Colonic mucosa (tissue), 4 donors: ENCODE results near the gene GPANK1. TPM values are rescaled to one million over a fixed set of nuclear protein-coding genes. Genes with fewer than 3 reads are reported as not detected.

Source experiments
- DNase-seq: peaks from one replicate; pipeline ENCODE4 v3.0.0-alpha.2; 2020
- H3K27ac ChIP-seq: fragments of 200-600 bp; one replicate; pipeline ENCODE4 v1.8.0; 2021
- H3K27me3 ChIP-seq: fragments of 200-600 bp; one replicate; pipeline ENCODE4 v1.8.0; 2021
- H3K36me3 ChIP-seq: fragments of 200-600 bp; one replicate; pipeline ENCODE4 v1.8.0; 2021
- H3K4me1 ChIP-seq: fragments of 200-600 bp; one replicate; pipeline ENCODE4 v1.8.0; 2021; ENCODE audit warnings: mild to moderate bottlenecking
- H3K4me3 ChIP-seq: fragments of 200-600 bp; one replicate; pipeline ENCODE4 v1.8.0; 2021
- H3K9ac ChIP-seq, 2 donors: one replicate each; pipeline ENCODE4 v1.7.0; 2013; ENCODE audit warnings: control low read depth in 2 of 2, low read depth in 2 of 2, low read length in 2 of 2
- H3K9me3 ChIP-seq: fragments of 200-600 bp; one replicate; pipeline ENCODE4 v1.8.0; 2021
- intact Hi-C: fragments of 100-400 bp; cut with DNase I; formaldehyde crosslinking; loops from one replicate; pipeline ENCODE4 v1.14.1; 2022
- microRNA-seq: library from miRNA; unstranded; fragments of <30 nt; microRNA quantifications from one replicate; pipeline ENCODE4, GENCODE V29; 2019
- total RNA-seq, 2 donors: library from RNA; stranded (reverse); fragmentation: NEBNext Ultra II Directional in 1 of 2; extraction: Animal tissue kit (Norgen Biotek cat#: 25700) in 1 of 2; gene quantifications; one replicate each; pipeline ENCODE4 v1.2.1, GENCODE V29; 2021
- TF ChIP-seq, protein P1 (sequence below): fragments of 200-600 bp; IDR thresholded peaks from one replicate; pipeline ENCODE4 v1.8.0; 2022; ENCODE audit warnings: antibody characterized with exemption, mild to moderate bottlenecking
- donor health status: healthy.
- donor health status: DM: no; HTN: no; CAD: no.
- donor health status: DM: no; HTN: no; CAD: no.

Gene GPANK1
- total RNA-seq, 2 donors from 2014 or later, result 11.0 to 14.9 TPM

DNA sequence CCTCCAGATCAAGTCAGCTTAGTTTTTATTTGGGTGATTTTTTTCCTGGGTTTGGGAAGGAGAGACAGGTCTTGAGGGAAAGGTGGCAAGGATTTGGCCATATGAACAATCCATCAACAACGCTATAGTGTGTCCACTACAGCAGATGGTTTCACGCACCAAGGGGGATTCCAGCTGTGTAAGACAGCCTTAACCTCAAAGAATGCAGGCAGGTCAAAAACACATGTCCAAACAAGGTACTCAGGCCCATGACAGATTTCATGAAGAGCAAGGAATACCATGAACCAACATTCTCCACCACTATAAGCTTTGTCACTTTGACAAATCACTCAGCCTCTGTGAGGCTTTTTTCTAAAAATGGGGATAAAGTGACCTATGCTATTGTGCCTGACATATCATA, 47.8 kb downstream of the GPANK1 start:
- intact Hi-C loops, result no loop called here
- Histone ChIP-seq H3K27ac (no peak overlapping the region), H3K27me3 (no peaks in the 10 kb centered on the region), H3K9me3 (no peaks in the 10 kb centered on the region), H3K36me3 (no peaks in the 10 kb centered on the region), H3K9ac (no peak overlapping the region), H3K4me1 (peaks cover 3% of the 10 kb centered on the region), H3K4me3 (no peak overlapping the region)
- DNase-seq, result no peak
- TF ChIP-seq, protein P1, sequence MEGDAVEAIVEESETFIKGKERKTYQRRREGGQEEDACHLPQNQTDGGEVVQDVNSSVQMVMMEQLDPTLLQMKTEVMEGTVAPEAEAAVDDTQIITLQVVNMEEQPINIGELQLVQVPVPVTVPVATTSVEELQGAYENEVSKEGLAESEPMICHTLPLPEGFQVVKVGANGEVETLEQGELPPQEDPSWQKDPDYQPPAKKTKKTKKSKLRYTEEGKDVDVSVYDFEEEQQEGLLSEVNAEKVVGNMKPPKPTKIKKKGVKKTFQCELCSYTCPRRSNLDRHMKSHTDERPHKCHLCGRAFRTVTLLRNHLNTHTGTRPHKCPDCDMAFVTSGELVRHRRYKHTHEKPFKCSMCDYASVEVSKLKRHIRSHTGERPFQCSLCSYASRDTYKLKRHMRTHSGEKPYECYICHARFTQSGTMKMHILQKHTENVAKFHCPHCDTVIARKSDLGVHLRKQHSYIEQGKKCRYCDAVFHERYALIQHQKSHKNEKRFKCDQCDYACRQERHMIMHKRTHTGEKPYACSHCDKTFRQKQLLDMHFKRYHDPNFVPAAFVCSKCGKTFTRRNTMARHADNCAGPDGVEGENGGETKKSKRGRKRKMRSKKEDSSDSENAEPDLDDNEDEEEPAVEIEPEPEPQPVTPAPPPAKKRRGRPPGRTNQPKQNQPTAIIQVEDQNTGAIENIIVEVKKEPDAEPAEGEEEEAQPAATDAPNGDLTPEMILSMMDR, result no peak

DNA sequence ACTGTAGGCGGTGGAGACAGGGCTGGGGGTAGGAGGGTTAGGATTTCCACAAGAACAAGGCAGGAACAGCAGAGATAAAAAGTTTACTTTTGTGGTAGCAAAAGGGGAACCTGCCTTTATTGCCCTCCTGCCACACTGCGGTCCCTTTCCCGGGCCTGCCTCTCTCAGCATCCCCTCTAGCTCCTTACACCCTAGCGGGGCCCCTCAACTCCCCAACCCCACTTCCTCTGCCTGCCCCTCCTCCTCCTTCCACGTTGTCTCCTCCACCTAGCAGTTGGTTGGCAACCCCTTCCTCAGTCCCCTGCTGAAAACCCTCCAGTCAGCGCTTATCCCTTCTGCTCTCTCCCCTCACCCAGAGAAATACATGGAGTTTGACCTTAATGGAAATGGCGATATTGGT, 49.0 kb downstream of the GPANK1 start:
- no peaks in the 10 kb centered on the region for H3K27me3 ChIP-seq
- no peak for DNase-seq
- TF ChIP-seq, protein P1, result no peak
- H3K4me1 ChIP-seq, result no peaks in the 10 kb centered on the region
- H3K4me3 ChIP-seq, result no peak overlapping the region
- H3K36me3 ChIP-seq, result no peaks in the 10 kb centered on the region
- intact Hi-C loops, result no loop called here
- peak overlapping the region; percentile 32 for H3K27ac ChIP-seq
- no peak overlapping the region for H3K9ac ChIP-seq
- no peaks in the 10 kb centered on the region for H3K9me3 ChIP-seq

DNA sequence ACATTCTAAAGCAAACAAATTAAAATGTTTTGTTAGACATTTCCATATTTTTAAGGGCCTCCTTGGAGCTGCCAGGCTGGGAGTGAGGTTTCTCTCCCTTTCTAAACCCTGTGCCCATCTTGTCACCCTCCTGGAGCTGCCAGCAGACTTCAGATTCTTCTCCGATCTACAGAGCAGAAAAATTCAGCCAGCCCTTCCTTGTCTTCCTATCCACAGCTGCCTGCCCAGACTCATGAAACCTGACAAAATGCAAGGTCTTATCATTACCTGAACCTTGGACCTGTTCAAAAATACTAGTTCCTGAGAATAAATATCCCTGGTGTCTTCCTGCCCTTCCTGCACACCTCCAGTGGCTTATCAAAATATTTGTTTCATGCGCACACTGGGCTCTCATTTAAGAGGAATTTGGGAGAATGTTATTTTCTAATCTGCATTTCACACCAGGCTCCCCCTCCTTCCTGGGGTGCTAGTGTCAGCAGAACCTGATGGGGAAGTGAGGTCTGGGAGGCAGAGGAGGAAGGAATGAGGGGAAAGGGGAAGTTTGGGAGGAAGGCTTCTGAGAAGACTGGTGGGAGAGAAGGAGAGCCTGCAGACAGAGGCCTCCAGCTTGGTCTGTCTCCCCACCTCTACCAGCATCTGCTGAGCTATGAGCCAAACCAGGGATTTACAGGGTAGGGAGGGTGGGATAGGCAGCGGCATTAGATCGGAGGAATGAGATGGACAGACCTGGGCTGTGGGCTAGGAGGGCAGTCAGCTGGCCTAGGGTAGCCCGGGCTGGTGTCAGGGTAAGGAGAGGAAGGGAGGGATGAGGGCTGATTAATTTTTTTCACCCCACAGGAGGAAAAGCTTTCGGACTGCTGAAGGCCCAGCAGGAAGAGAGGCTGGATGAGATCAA, 49.9 kb downstream of the GPANK1 start, which contains the start of gene AIF1:
Gene AIF1, plus strand, starts transcription at position 551 of the 895 bp plus-strand sequence. Its CDS starts 96 bp downstream, at position 647.
- Histone ChIP-seq H3K4me1 (no peaks in the 10 kb centered on the region), H3K4me3 (no peak within 1 kb of the TSS), H3K9ac (peak within 1 kb of the TSS in 1 of 2 donors; percentile 44), H3K27me3 (no peaks in the 10 kb centered on the region), H3K27ac (peak within 1 kb of the TSS; percentile 32), H3K36me3 (no peaks in the 10 kb centered on the region), H3K9me3 (no peaks in the 10 kb centered on the region)
- DNase-seq, result no peak
- intact Hi-C loops, result no loop called here
- TF ChIP-seq, protein P1, result no peak

DNA sequence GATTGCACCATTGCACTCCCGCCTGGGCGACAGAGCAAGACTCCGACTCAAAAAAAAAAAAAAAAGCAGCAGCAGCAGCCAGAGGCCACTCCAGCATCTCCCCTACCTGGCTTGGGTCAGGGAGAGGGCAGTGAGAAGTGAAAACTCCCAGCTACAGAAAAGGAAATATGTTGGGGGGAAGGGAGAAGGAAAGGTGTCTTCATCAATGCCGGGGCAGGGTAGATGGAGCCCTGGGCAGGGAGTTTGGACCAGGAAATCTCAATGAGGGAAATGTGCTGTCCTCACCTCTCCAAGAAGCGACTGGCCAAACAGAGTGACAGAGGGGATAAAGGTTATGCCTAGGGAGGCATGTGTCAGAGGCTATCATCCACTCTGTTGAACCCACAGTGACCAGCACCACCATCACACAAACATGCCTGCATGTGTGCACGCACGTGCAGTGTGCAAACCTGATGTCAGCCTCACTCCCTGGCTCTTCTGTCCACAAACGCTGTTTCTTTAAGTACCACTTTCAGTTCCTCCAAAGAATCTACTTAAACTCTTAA, 50.6 kb downstream of the GPANK1 start:
- no peak overlapping the region for H3K9ac ChIP-seq
- intact Hi-C loops, result no loop called here

More for the DNA sequence above, 50.6 kb downstream of the GPANK1 start:
- DNase-seq, result no peak
- no peak overlapping the region for H3K4me3 ChIP-seq
- no peaks in the 10 kb centered on the region for H3K27me3 ChIP-seq
- no peaks in the 10 kb centered on the region for H3K4me1 ChIP-seq
- no peaks in the 10 kb centered on the region for H3K36me3 ChIP-seq
- no peak overlapping the region for H3K27ac ChIP-seq
- TF ChIP-seq, protein P1, result no peak
- no peaks in the 10 kb centered on the region for H3K9me3 ChIP-seq

Small RNA genes lying within 50 kb of the gene (microRNA-seq; reads per million reads assigned to microRNA genes)
- gene MIR4646 (not detected), gene MIR6832 (not detected)

Other genes with a start within 250 kb of the GPANK1 start
- 1 to 10 TPM; 5.6 to 6.7 TPM for gene MICB, start 166.9 kb downstream of the GPANK1 start, total RNA-seq
- not detected for gene MCCD1, start 136.0 kb downstream of the GPANK1 start, total RNA-seq
- gene DDX39B, start 123.0 kb downstream of the GPANK1 start, total RNA-seq, result 100 to 1,000 TPM; 213 to 422 TPM
- under 1 TPM; 0.57 to 0.85 TPM for gene ATP6V1G2, start 118.4 kb downstream of the GPANK1 start, total RNA-seq
- 10 to 100 TPM; 16.1 to 18.8 TPM for gene NFKBIL1, start 117.4 kb downstream of the GPANK1 start, total RNA-seq
- 1 to 10 TPM in 1 of 2 donors, under 1 TPM in 1; 0.35 to 2.4 TPM for gene LTA, start 92.7 kb downstream of the GPANK1 start, total RNA-seq
- gene TNF, start 89.4 kb downstream of the GPANK1 start, total RNA-seq, result 1 to 10 TPM in 1 of 2 donors, under 1 TPM in 1; 0.48 to 1.4 TPM
- gene LTB, start 82.6 kb downstream of the GPANK1 start, total RNA-seq, result 1 to 10 TPM; 3.4 to 5.7 TPM
- gene LST1, start 78.7 kb downstream of the GPANK1 start, total RNA-seq, result 1 to 10 TPM; 4.8 to 9.2 TPM
- gene NCR3, start 72.0 kb downstream of the GPANK1 start, total RNA-seq, result under 1 TPM; 0.67 to 0.90 TPM
- gene AIF1, start 49.8 kb downstream of the GPANK1 start, total RNA-seq, result 10 to 100 TPM in 1 of 2 donors, 1 to 10 TPM in 1; 5.0 to 20.7 TPM
- 100 to 1,000 TPM; 107 to 171 TPM for gene PRRC2A, start 44.3 kb downstream of the GPANK1 start, total RNA-seq
- 100 to 1,000 TPM; 266 to 337 TPM for gene BAG6, start 12.3 kb downstream of the GPANK1 start, total RNA-seq
- gene APOM, start 9.1 kb downstream of the GPANK1 start, total RNA-seq, result 1 to 10 TPM; 1.6 to 2.4 TPM
- 10 to 100 TPM; 28.3 to 32.8 TPM for gene C6orf47, start 4.2 kb downstream of the GPANK1 start, total RNA-seq
- 100 to 1,000 TPM; 140 to 152 TPM for gene CSNK2B, start 1.1 kb upstream of the GPANK1 start, total RNA-seq
- gene LY6G5B, start 5.0 kb upstream of the GPANK1 start, total RNA-seq, result 1 to 10 TPM; 4.4 to 9.0 TPM
- 1 to 10 TPM; 1.9 to 2.8 TPM for gene LY6G5C, start 16.1 kb upstream of the GPANK1 start, total RNA-seq
- gene ABHD16A, start 38.3 kb upstream of the GPANK1 start, total RNA-seq, result 10 to 100 TPM; 56.8 to 65.2 TPM
- gene LY6G6F, start 41.9 kb upstream of the GPANK1 start, total RNA-seq, result not detected
- not detected for gene LY6G6D, start 50.4 kb upstream of the GPANK1 start, total RNA-seq
- 1 to 10 TPM in 1 of 2 donors, not detected in 1; 2.3 TPM for gene LY6G6C, start 56.7 kb upstream of the GPANK1 start, total RNA-seq
- gene MPIG6B, start 58.4 kb upstream of the GPANK1 start, total RNA-seq, result under 1 TPM; 0.19 to 0.57 TPM
- gene DDAH2, start 64.3 kb upstream of the GPANK1 start, total RNA-seq, result 10 to 100 TPM; 92.1 to 98.7 TPM
- 100 to 1,000 TPM; 622 to 646 TPM for gene CLIC1, start 71.5 kb upstream of the GPANK1 start, total RNA-seq
- gene MSH5, start 75.0 kb upstream of the GPANK1 start, total RNA-seq, result 10 to 100 TPM; 13.3 to 34.2 TPM
- 1 to 10 TPM; 1.7 to 8.9 TPM for gene SAPCD1, start 97.7 kb upstream of the GPANK1 start, total RNA-seq
- 10 to 100 TPM in 1 of 2 donors, 1 to 10 TPM in 1; 6.1 to 10.1 TPM for gene VWA7, start 112.3 kb upstream of the GPANK1 start, total RNA-seq
- 100 to 1,000 TPM in 1 of 2 donors, 10 to 100 TPM in 1; 40.8 to 136 TPM for gene VARS1, start 130.8 kb upstream of the GPANK1 start, total RNA-seq
- gene LSM2, start 142.0 kb upstream of the GPANK1 start, total RNA-seq, result 10 to 100 TPM; 37.6 to 61.3 TPM
- 1 to 10 TPM in 1 of 2 donors, under 1 TPM in 1; 0.98 to 1.4 TPM for gene HSPA1L, start 150.3 kb upstream of the GPANK1 start, total RNA-seq
- gene HSPA1A, start 150.5 kb upstream of the GPANK1 start, total RNA-seq, result 100 to 1,000 TPM; 248 to 397 TPM
- gene HSPA1B, start 162.7 kb upstream of the GPANK1 start, total RNA-seq, result 100 to 1,000 TPM; 278 to 543 TPM
- 10 to 100 TPM; 33.8 to 47.4 TPM for gene NEU1, start 197.8 kb upstream of the GPANK1 start, total RNA-seq
- 100 to 1,000 TPM; 546 to 779 TPM for gene SLC44A4, start 214.0 kb upstream of the GPANK1 start, total RNA-seq
- gene EHMT2, start 232.7 kb upstream of the GPANK1 start, total RNA-seq, result 10 to 100 TPM; 28.4 to 52.1 TPM
- gene ZBTB12, start 237.1 kb upstream of the GPANK1 start, total RNA-seq, result 1 to 10 TPM; 2.0 to 4.9 TPM